ENCODE measurements around the gene FGL2. TPM values are rescaled to one million over a fixed set of nuclear protein-coding genes. Genes with fewer than 3 reads are reported as not detected.
"Not testable (repeated sequence)": the region's sequence is repeated elsewhere in the genome, so short reads cannot be mapped to it uniquely, and the experiment has no call there.

The FGL2 gene
- total RNA-seq, 1 experiment from 2014 or later, result 1.3 TPM

DNA sequence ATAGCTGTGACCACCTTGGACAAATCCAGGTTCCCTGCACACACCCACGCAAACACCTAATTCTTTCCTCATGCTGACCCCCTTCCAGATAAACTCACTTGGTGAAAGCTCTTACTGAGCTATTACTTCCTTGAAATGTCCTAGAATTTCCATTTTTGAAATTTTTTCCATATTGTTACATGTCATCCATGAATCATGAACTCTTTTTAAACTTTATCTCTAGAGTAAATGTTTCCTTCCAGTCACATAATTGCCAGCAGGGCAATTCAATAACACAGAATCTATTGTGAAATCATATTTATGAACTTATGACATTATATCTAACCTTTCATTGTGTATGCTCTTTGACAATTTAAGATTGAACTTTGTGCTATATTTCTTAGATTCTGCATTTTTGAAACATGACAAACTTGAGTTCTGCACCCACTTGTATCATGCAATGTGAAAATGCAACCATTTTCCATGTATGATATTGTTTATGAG is 26.8 kb upstream of the FGL2 start:
- 0 out of 2 replicates have a peak, but pooled peaks cover 7% of the 10 kb centered on the region for H3K9me3 ChIP-seq (replicated peaks)
- no peak for DNase-seq
- no peaks in the 10 kb centered on the region for H3K27me3 ChIP-seq
- H3K4me3 ChIP-seq, result no peak overlapping the region
- H3K4me1 ChIP-seq, result peaks cover 12% of the 10 kb centered on the region
- no peaks in the 10 kb centered on the region for H3K36me3 ChIP-seq
- no peak overlapping the region for H3K27ac ChIP-seq

- Histone ChIP-seq H3K36me3 (no peaks in the 10 kb centered on the region), H3K4me1 (peaks cover 12% of the 10 kb centered on the region), H3K4me3 (no peak overlapping the region), H3K27ac (no peak overlapping the region), H3K27me3 (no peaks in the 10 kb centered on the region), H3K9me3 (replicated peaks) (no peaks in the 10 kb centered on the region)
- peak; percentile 54 to 59 for DNase-seq
Observed at GRCh38 chr7:77223261-77223660, 23.6 kb upstream of the FGL2 start.

DNA sequence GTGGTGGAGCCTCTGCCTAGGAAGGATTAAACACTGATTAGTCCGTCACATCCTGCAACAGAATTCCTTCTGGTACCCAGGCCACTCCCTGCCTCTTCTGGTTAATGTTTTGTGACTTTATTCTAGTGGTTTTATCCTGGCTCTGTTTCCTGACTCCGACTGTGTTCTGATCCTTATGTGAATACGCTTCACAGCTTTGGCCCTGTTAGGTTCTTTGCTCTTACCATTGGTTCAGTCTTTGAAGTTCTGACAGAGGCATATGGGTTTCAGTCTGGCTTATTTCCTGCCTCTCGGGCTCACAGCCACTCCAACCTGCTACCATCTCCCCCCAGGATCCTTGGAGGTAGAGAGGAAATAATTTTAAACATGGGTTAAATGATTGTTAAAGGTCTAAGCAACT is 23.2 kb upstream of the FGL2 start:
- H3K9me3 ChIP-seq (replicated peaks), result no peaks in the 10 kb centered on the region
- H3K27ac ChIP-seq, result no peak overlapping the region
- H3K27me3 ChIP-seq, result no peaks in the 10 kb centered on the region
- no peak for DNase-seq
- peaks cover 12% of the 10 kb centered on the region for H3K4me1 ChIP-seq
- no peaks in the 10 kb centered on the region for H3K36me3 ChIP-seq
- H3K4me3 ChIP-seq, result no peak overlapping the region

DNA sequence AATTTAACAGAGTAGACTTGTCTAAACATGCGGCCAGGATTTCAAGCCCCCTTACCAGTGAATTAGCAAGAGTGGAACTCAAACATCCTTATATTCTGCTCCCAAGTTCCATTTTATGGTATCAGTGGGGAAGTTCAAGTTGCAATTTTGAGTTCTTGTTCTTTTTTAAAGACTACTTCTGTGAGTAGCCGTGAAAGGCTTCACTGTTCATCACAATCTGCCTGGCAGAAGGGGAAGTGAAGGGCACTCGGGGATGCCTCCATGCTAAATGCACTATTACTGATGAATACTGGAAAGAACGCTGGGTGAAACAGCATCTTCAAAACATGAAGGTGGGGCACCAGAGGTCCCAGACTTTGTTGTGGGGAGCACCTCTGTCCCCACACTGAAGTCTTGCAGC is 22.4 kb upstream of the FGL2 start:
- Histone ChIP-seq H3K4me1 (peaks cover 12% of the 10 kb centered on the region), H3K27ac (no peak overlapping the region), H3K4me3 (no peak overlapping the region), H3K36me3 (no peaks in the 10 kb centered on the region), H3K27me3 (no peaks in the 10 kb centered on the region), H3K9me3 (replicated peaks) (0 out of 2 replicates have a peak, but pooled peaks cover 2% of the 10 kb centered on the region)
- no peak for DNase-seq

- not testable (repeated sequence) for H3K27ac ChIP-seq; H3K36me3 ChIP-seq; H3K4me3 ChIP-seq; H3K9me3 ChIP-seq (replicated peaks); H3K27me3 ChIP-seq; DNase-seq
- H3K4me1 ChIP-seq, result peaks cover 12% of the 10 kb centered on the region
Observed at GRCh38 chr7:77219701-77220331, 20.2 kb upstream of the FGL2 start.

DNA sequence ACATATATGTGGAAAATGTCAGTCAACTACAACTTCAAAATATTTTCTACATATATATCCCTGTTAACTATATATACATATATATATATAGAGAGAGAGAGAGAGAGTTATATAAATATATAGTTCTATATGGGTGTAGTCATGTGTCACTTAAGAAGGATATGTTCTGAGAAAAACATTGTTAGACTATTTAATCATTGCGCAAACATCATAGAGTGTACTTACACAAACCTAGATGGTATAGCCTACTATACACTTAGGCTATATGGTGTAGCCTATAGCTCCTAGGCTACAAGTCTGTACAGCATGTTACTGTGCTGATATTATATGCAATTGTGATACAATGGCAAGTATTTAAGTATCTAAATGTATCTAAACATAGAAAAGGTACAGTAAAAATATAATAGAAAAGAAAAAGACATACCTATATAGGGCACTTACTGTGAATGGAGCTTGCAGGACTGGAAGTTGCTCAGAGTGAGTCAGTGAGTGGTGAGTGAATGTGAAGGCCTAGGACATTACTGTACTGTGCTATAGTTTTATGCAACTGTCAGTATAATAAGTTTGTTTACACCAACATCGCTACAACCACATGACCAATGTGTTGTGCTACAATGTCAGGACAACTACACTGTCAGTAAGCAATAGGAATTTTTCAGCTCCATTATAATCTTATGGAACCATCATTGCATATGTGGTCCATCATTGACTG is 18.0 kb upstream of the FGL2 start:
- no peak overlapping the region for H3K4me3 ChIP-seq
- peaks cover under 1% of the 10 kb centered on the region; the same call in 1 of the 2 replicates for H3K4me1 ChIP-seq
- 0 out of 2 replicates have a peak, but pooled peaks cover 2% of the 10 kb centered on the region for H3K9me3 ChIP-seq (replicated peaks)
- no peak overlapping the region for H3K27ac ChIP-seq
- H3K36me3 ChIP-seq, result no peaks in the 10 kb centered on the region
- H3K27me3 ChIP-seq, result no peaks in the 10 kb centered on the region
- no peak for DNase-seq

GRCh38 chr7:77216181-77216845 is 16.7 kb upstream of the FGL2 start:
- Histone ChIP-seq H3K27me3 (no peaks in the 10 kb centered on the region), H3K4me1 (no peaks in the 10 kb centered on the region), H3K9me3 (replicated peaks) (0 out of 2 replicates have a peak, but pooled peaks cover 2% of the 10 kb centered on the region), H3K27ac (no peak overlapping the region), H3K4me3 (no peak overlapping the region), H3K36me3 (no peaks in the 10 kb centered on the region)
- no peak for DNase-seq

DNA sequence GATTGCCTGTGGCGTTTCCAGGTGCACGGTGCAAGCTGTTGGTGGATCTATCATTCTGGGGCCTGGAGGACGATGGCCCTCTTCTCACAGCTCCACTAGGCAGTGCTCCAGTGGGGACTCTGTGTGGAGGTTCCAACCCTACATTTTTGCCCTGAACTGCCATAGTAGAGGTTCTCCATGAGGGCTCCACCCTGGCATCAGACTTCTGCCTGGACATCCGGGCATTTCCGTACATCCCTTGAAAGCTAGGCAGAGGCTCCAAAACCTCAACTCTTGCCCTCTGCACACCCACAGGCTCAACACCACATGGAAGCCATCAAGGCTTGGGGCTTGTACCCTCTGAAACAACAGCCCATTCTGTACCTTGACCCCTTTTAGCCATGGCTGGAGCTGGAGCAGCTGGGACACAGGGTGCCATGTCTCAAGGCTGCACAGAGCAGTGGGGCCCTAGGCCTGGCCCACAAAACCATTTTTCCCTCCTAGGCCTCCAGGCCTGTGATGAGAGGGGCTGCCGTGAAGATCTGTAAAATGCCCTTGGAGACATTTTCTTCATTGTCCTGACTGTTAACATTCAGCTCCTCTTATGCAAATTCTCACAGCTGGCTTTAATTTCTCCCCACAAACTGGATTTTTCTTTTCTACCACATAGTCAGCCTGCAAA is 10.0 kb upstream of the FGL2 start:
- H3K4me1 ChIP-seq, result no peaks in the 10 kb centered on the region
- H3K27ac ChIP-seq, result no peak overlapping the region
- H3K27me3 ChIP-seq, result no peaks in the 10 kb centered on the region
- peaks cover 6% of the 10 kb centered on the region; the same call in 1 of the 2 replicates for H3K9me3 ChIP-seq (replicated peaks)
- DNase-seq, result no peak
- no peaks in the 10 kb centered on the region for H3K36me3 ChIP-seq
- H3K4me3 ChIP-seq, result no peak overlapping the region

DNA sequence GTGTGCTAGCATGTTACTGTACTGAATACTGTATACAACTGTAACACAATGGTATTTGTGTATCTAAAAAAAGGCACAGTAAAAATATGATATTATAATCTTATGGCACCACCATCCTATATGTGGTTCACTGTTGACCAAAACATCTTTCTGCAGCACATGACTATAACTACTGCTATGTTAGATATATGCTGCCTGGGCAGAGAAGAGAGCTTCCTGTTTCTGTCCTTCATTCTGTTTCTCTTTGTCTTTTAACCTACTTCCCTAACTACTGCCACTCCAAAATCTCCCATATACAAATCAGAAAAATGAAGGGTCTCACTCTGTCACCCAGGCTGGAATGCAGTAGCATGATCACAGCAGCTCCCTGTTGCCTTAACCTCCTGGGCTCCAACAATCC is 8.8 kb upstream of the FGL2 start:
- DNase-seq, result no peak

DNA sequence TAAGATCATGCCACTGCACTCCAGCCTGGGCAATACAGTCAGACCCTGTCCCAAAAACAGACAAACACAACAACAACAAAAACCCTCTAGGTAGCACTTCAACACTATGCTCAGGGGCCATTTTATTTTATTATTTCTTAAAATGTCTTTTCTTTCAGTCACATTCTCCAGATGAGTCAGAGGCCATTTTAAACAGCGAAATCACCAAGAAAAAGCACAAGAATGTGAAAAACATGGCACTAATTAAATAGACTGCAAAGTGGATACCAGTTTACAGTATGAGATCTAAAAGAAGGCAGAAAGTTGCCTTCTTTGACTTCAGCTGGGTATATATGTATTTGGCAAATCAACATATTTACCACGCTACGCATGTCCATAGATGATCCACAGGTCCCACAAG is 6.1 kb upstream of the FGL2 start:
- Histone ChIP-seq H3K4me3 (no peak overlapping the region), H3K27ac (no peak overlapping the region), H3K27me3 (no peaks in the 10 kb centered on the region), H3K9me3 (replicated peaks) (peaks cover 6% of the 10 kb centered on the region; the same call in 1 of the 2 replicates), H3K4me1 (peaks cover 9% of the 10 kb centered on the region), H3K36me3 (no peaks in the 10 kb centered on the region)
- DNase-seq, result no peak

More for the DNA sequence above, 8.8 kb upstream of the FGL2 start:
- Histone ChIP-seq H3K27me3 (no peaks in the 10 kb centered on the region), H3K27ac (no peak overlapping the region), H3K4me3 (no peak overlapping the region), H3K9me3 (replicated peaks) (peaks cover 6% of the 10 kb centered on the region; the same call in 1 of the 2 replicates), H3K36me3 (no peaks in the 10 kb centered on the region), H3K4me1 (no peaks in the 10 kb centered on the region)

DNA sequence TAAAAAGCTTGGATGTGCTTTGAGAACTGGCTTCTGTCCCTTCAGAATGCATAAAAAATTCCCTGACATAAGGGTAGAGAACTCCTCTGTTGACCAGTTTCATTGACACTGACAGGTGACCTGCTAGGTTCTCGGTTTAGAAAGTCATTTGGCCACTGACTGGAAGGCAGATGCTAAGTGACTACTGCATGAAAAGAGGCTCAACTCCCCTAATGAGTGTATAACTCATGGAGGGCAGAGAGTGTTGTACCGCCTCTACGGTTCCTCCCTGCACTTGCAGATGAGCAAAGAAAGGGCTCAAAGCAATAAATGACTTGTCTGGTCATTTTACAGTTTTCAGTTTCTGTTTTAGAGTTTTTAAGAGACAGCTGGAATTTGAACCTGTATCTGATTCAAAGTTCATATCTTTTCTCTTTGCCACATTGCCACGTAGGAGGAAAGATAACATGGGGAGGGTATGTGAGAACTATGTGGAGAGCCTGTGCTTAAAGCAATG is 2.9 kb upstream of the FGL2 start:
- H3K4me3 ChIP-seq, result no peak overlapping the region
- H3K27me3 ChIP-seq, result no peaks in the 10 kb centered on the region
- DNase-seq, result peak; percentile 63 to 86
- peaks cover 13% of the 10 kb centered on the region for H3K4me1 ChIP-seq
- no peak overlapping the region for H3K27ac ChIP-seq
- no peaks in the 10 kb centered on the region for H3K36me3 ChIP-seq
- H3K9me3 ChIP-seq (replicated peaks), result 0 out of 2 replicates have a peak, but pooled peaks cover under 1% of the 10 kb centered on the region

GRCh38 chr7:77200542-77200941 is 923 bp upstream of the FGL2 start:
- Histone ChIP-seq H3K4me3 (no peak overlapping the region), H3K36me3 (no peaks in the 10 kb centered on the region), H3K27me3 (no peaks in the 10 kb centered on the region), H3K9me3 (replicated peaks) (no peaks in the 10 kb centered on the region), H3K4me1 (peaks cover 13% of the 10 kb centered on the region), H3K27ac (no peak overlapping the region)
- DNase-seq, result no peak

GRCh38 chr7:77197141-77197540 is 2.5 kb downstream of the FGL2 start:
- H3K4me1 ChIP-seq, result peaks cover 7% of the 10 kb centered on the region
- H3K27ac ChIP-seq, result no peak overlapping the region
- H3K36me3 ChIP-seq, result no peaks in the 10 kb centered on the region
- no peak overlapping the region for H3K4me3 ChIP-seq
- H3K27me3 ChIP-seq, result no peaks in the 10 kb centered on the region
- DNase-seq, result no peak
- H3K9me3 ChIP-seq (replicated peaks), result no peaks in the 10 kb centered on the region

DNA sequence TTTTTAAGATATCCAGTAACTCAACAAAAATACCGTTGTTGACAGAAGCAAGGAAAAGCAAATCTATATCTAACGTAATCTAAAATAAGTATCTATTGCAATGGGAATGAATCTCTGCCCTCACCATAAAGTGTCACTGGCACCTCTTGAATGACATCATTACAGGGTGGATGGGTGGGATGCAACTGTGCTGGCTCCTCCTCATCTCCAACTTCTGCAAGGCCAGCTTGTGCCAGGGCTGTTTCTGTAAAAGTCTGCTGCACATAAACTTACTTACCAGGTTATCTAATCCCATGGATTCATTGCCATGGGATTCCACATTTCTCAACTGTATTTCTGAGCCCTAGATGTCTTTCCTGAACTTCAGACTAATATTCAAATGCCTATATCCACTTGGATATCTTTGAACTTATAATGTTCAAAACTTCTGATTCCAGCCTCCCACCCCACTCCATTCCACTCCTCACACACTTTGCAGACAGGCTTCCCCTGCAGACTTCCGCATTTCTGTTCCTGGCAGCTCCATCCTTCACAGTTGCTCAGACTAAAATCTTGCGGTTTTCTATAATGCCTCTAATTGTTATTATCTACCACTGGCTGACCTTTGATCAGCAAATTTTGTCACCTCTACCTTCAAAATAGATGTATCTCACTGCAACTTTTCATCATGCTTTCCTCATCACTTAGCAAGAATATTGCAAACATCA is 10.7 kb downstream of the FGL2 start:
- H3K9me3 ChIP-seq (replicated peaks), result no peaks in the 10 kb centered on the region
- no peaks in the 10 kb centered on the region for H3K36me3 ChIP-seq
- no peak for DNase-seq
- H3K27ac ChIP-seq, result no peak overlapping the region
- no peak overlapping the region for H3K4me3 ChIP-seq
- H3K27me3 ChIP-seq, result no peaks in the 10 kb centered on the region
- H3K4me1 ChIP-seq, result no peaks in the 10 kb centered on the region
